ENCODE data around the gene CDC25B. TPM values are rescaled to one million over a fixed set of nuclear protein-coding genes. Genes with fewer than 3 reads are reported as not detected.

Gene CDC25B
- total and polyA plus RNA-seq, 2 of the 13 experiments (the other 11 are each of a cell fraction or from before 2014, with no cell fraction given), result 14.5 to 19.4 TPM

DNA sequence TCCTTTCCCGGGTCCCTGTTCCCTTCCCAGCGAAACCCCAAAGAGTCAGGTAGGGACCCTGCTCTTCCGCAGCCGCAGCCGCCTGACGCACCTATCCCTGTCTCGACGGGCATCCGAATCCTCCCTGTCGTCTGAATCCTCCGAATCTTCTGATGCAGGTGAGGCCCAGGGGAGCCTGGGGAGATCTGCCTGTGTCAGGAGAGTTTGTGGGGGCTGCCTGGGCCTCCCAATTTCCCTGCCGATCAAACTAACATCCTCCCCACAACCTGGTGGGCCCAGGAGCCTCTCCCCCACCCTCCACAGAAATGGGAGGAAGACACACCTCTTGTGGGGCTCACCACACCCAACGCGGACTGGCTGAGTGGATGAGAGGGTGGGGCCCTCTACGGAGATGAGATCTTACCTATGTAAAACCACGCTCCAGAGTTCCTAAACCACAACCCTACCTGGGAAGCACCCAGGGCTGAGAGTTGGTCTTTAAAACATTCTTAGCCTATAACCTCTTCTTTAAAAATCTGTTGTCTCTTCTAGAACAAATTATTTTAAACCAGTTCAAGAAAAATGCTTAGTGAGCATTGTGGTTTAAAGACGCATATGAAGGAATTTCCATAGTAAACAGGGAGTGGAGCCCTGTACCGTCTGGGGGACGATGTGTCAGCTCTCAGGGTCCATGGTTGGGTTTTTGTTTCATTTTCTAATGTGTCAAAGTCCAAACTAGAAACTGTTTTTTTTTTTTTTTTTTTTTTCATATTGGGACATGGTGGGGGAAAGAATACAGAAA is 1.7 kb downstream of the CDC25B start (continued):
- no peak for TF ChIP-seq MATR3 (CRISPR knock-in tag; IDR thresholded peaks at IDR 0.05)
- no peak for TF ChIP-seq FOSL1 (CRISPR knock-in tag; IDR thresholded peaks at IDR 0.05; ENCODE audit: borderline replicate concordance)
- 0 out of 2 replicates have a peak, but pooled peaks have one; percentile 18 for TF ChIP-seq ZFX (CRISPR knock-in tag; IDR thresholded peaks at IDR 0.05; ENCODE audit: low read depth)
- TF ChIP-seq HNF4A (CRISPR knock-in tag; IDR thresholded peaks at IDR 0.05), result peak; percentile 80
- TF ChIP-seq, protein P1, sequence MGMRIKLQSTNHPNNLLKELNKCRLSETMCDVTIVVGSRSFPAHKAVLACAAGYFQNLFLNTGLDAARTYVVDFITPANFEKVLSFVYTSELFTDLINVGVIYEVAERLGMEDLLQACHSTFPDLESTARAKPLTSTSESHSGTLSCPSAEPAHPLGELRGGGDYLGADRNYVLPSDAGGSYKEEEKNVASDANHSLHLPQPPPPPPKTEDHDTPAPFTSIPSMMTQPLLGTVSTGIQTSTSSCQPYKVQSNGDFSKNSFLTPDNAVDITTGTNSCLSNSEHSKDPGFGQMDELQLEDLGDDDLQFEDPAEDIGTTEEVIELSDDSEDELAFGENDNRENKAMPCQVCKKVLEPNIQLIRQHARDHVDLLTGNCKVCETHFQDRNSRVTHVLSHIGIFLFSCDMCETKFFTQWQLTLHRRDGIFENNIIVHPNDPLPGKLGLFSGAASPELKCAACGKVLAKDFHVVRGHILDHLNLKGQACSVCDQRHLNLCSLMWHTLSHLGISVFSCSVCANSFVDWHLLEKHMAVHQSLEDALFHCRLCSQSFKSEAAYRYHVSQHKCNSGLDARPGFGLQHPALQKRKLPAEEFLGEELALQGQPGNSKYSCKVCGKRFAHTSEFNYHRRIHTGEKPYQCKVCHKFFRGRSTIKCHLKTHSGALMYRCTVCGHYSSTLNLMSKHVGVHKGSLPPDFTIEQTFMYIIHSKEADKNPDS (CRISPR knock-in tag; IDR thresholded peaks at IDR 0.05), result no peak
- peak; percentile 25; the same call in 1 of the 2 replicates for TF ChIP-seq TBX2 (CRISPR knock-in tag; IDR thresholded peaks at IDR 0.05; ENCODE audit: borderline replicate concordance)
- no peak for TF ChIP-seq HES4 (CRISPR knock-in tag; IDR thresholded peaks at IDR 0.05; ENCODE audit: borderline replicate concordance)
- TF ChIP-seq EEA1 (CRISPR knock-in tag; IDR thresholded peaks at IDR 0.05; ENCODE audit: borderline replicate concordance), result no peak
- no peak for TF ChIP-seq ZNF317 (CRISPR knock-in tag; IDR thresholded peaks at IDR 0.05)
- no peak for TF ChIP-seq ZNF670 (CRISPR knock-in tag; IDR thresholded peaks at IDR 0.05; ENCODE audit: borderline replicate concordance)
- no peak for TF ChIP-seq MTF2 (CRISPR knock-in tag; IDR thresholded peaks at IDR 0.05; ENCODE audit: borderline replicate concordance)
- TF ChIP-seq KDM5A (IDR thresholded peaks at IDR 0.05; ENCODE audit: borderline replicate concordance, low read length), result no peak
- TF ChIP-seq ZNF282 (IDR thresholded peaks at IDR 0.05; ENCODE audit: partially characterized antibody), result no peak
- no peak for TF ChIP-seq CEBPB (IDR thresholded peaks at IDR 0.05; ENCODE audit: borderline replicate concordance, low read depth, low read length)
- TF ChIP-seq, protein P2, sequence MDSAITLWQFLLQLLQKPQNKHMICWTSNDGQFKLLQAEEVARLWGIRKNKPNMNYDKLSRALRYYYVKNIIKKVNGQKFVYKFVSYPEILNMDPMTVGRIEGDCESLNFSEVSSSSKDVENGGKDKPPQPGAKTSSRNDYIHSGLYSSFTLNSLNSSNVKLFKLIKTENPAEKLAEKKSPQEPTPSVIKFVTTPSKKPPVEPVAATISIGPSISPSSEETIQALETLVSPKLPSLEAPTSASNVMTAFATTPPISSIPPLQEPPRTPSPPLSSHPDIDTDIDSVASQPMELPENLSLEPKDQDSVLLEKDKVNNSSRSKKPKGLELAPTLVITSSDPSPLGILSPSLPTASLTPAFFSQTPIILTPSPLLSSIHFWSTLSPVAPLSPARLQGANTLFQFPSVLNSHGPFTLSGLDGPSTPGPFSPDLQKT (CRISPR knock-in tag; IDR thresholded peaks at IDR 0.05; ENCODE audit: borderline replicate concordance), result no peak
- TF ChIP-seq ZNF343 (CRISPR knock-in tag; IDR thresholded peaks at IDR 0.05), result no peak
- TF ChIP-seq ZNF34 (CRISPR knock-in tag; IDR thresholded peaks at IDR 0.05; ENCODE audit: borderline replicate concordance), result no peak
- peak; percentile 23; the same call in 1 of the 2 replicates for TF ChIP-seq ZFY (CRISPR knock-in tag; IDR thresholded peaks at IDR 0.05)
- TF ChIP-seq SP5 (CRISPR knock-in tag; IDR thresholded peaks at IDR 0.05; ENCODE audit: borderline replicate concordance, low read depth), result no peak
- TF ChIP-seq ZNF558 (CRISPR knock-in tag; IDR thresholded peaks at IDR 0.05; ENCODE audit: borderline replicate concordance), result no peak
- peak; percentile 78 for TF ChIP-seq FOXA3 (CRISPR knock-in tag; IDR thresholded peaks at IDR 0.05)
- no peak for TF ChIP-seq RCOR2 (CRISPR knock-in tag; IDR thresholded peaks at IDR 0.05)
- TF ChIP-seq EZH2 (conservative IDR thresholded peaks at IDR 0.05; ENCODE audit: low read depth, low read length), result no peak
- TF ChIP-seq ZNF619 (CRISPR knock-in tag; IDR thresholded peaks at IDR 0.05), result 0 out of 2 replicates have a peak, but pooled peaks have one; percentile 41
- no peak for TF ChIP-seq SIN3A (IDR thresholded peaks at IDR 0.05; ENCODE audit: borderline replicate concordance, low read depth, low read length)
- TF ChIP-seq PHB2 (IDR thresholded peaks at IDR 0.05; ENCODE audit: partially characterized antibody), result no peak
- no peak for TF ChIP-seq SNRNP70 (IDR thresholded peaks at IDR 0.05; ENCODE audit: low read depth, low read length)
- no peak for TF ChIP-seq ZFYVE20 (CRISPR knock-in tag; IDR thresholded peaks at IDR 0.05; ENCODE audit: borderline replicate concordance, low read depth)
- TF ChIP-seq GABPA (IDR thresholded peaks at IDR 0.05; ENCODE audit: low read depth, low read length), result no peak
- no peak for TF ChIP-seq GABPA (CRISPR knock-in tag; IDR thresholded peaks at IDR 0.05; ENCODE audit: low read depth)

Data from HepG2 (cell line).